GM12878 (cell line): ENCODE results near the gene TMEM114. TPM values are rescaled to one million over a fixed set of nuclear protein-coding genes. Genes with fewer than 3 reads are reported as not detected.

Source experiments
- ATAC-seq: fragments of 200-7000 bp; cut with Tn5 transposase; 3 replicates; pipeline ENCODE4 v1.9.1; 2020; ENCODE audit warnings: mild to moderate bottlenecking, moderate library complexity
- BruUV-seq: library from RNA; stranded (reverse); fragments of 400-500 nt; replicated peaks from 2 replicates; lab custom pipeline; 2021; lab: Mats Ljungman, UMichigan
- CTCF ChIA-PET: fragments of 300-600 bp; sonication (Branson Sonifier 250); formaldehyde crosslinking; extraction: SDS; loops from one replicate; lab custom pipeline; 2021; ENCODE audit warnings: inconsistent platforms; lab: Yijun Ruan, JAX
- POLR2A ChIA-PET: fragments of 350-600 bp; formaldehyde crosslinking; extraction: SDS; loops from one replicate; lab custom pipeline; 2021; ENCODE audit warnings: inconsistent platforms; lab: Charles Lee
- RAD21 ChIA-PET: fragments of 300-600 bp; sonication (Branson Sonifier 250); formaldehyde crosslinking; loops from one replicate; lab custom pipeline; 2023; ENCODE audit warnings: antibody characterized with exemption; ENCODE audit not compliant: unreplicated experiment; lab: Charles Lee
- SMC1A ChIA-PET: fragments of 300-600 bp; sonication (Branson Sonifier 250); formaldehyde crosslinking; loops from one replicate; lab custom pipeline; 2023; ENCODE audit not compliant: unreplicated experiment, uncharacterized antibody; lab: Charles Lee
- DNase-seq: peaks from one replicate; pipeline ENCODE4 v3.0.0-alpha.2; 2011; ENCODE audit warnings: low read depth, low spot score
- FAIRE-seq: peaks from 3 replicates; lab custom pipeline; 2011; peaks lifted over from hg19 to GRCh38; lab: Jason Lieb, UNC
- H2AFZ ChIP-seq: 2 replicates; pipeline ENCODE4 v1.6.0; 2011; ENCODE audit warnings: low read depth, low read length, control low read depth; ENCODE audit not compliant: control insufficient read depth
- H3K27ac ChIP-seq: 2 replicates; pipeline ENCODE4 v1.5.1; 2011; ENCODE audit warnings: control low read depth; ENCODE audit not compliant: control insufficient read depth, insufficient read depth
- H3K27me3 ChIP-seq, 2 experiments: replicated peaks in 1 of 2; 2 replicates each; pipeline versions ENCODE4 v1.6.0 to v1.6.1; 2011; ENCODE audit warnings: low read length in 1 of 2; ENCODE audit not compliant: control insufficient read depth in 2 of 2, insufficient read depth in 2 of 2
- H3K36me3 ChIP-seq, 2 experiments: 2 replicates each; pipeline ENCODE4 v1.5.1; 2011; ENCODE audit warnings: low read length in 1 of 2; ENCODE audit not compliant: control insufficient read depth in 2 of 2, insufficient read depth in 2 of 2
- H3K4me1 ChIP-seq: 2 replicates; pipeline ENCODE4 v1.6.1; 2011; ENCODE audit warnings: mild to moderate bottlenecking, low read length, moderate library complexity, mixed read lengths; ENCODE audit not compliant: control insufficient read depth, insufficient read depth
- H3K4me2 ChIP-seq: 2 replicates; pipeline ENCODE4 v1.6.0; 2011; ENCODE audit warnings: control low read depth; ENCODE audit not compliant: control insufficient read depth, insufficient read depth
- H3K4me3 ChIP-seq: fragments of 200-600 bp; sonication (generic); 2 replicates; pipeline ENCODE4 v1.5.1; 2016
- H3K79me2 ChIP-seq: 2 replicates; pipeline ENCODE4 v1.6.0; 2011; ENCODE audit warnings: low read length; ENCODE audit not compliant: control insufficient read depth, insufficient read depth
- H3K9ac ChIP-seq: 2 replicates; pipeline ENCODE4 v1.8.0; 2011; ENCODE audit warnings: low read length, control low read depth, mixed read lengths; ENCODE audit not compliant: control insufficient read depth, insufficient read depth
- H3K9me3 ChIP-seq: replicated peaks from 3 replicates; pipeline ENCODE4 v1.5.1; 2011; ENCODE audit warnings: mild to moderate bottlenecking, low read length; ENCODE audit not compliant: control insufficient read depth, insufficient read depth
- H4K20me1 ChIP-seq: 2 replicates; pipeline ENCODE4 v1.6.0; 2011; ENCODE audit not compliant: control insufficient read depth, insufficient read depth
- FOXK2 ChIP-seq: fragments of 450-650 bp; IDR thresholded peaks from 2 replicates; pipeline ENCODE4 v1.6.1; 2017; ENCODE audit warnings: mild to moderate bottlenecking, moderate library complexity
- JUND ChIP-seq: IDR thresholded peaks from 2 replicates; pipeline ENCODE4 v1.6.1; 2012; ENCODE audit warnings: low read depth, mild to moderate bottlenecking, low read length, improper control_type of control experiment, moderate library complexity
- KDM1A ChIP-seq: fragments of 200-600 bp; sonication (generic); IDR thresholded peaks from 2 replicates; pipeline ENCODE4 v1.6.1; 2016; ENCODE audit warnings: borderline replicate concordance
- MEF2B ChIP-seq: fragments of 450-650 bp; IDR thresholded peaks from 2 replicates; pipeline ENCODE4 v1.6.1; 2018; ENCODE audit warnings: mild to moderate bottlenecking, moderate library complexity; ENCODE audit not compliant: partially characterized antibody, poor library complexity, severe bottlenecking
- MYC ChIP-seq: IDR thresholded peaks from 2 replicates; pipeline ENCODE4 v1.6.1; 2011; ENCODE audit warnings: mild to moderate bottlenecking, low read length, moderate library complexity, inconsistent platforms; ENCODE audit not compliant: insufficient read depth, insufficient replicate concordance, insufficient read length, severe bottlenecking
- NFYA ChIP-seq: IDR thresholded peaks from 2 replicates; pipeline ENCODE4 v1.6.1; 2011; ENCODE audit warnings: low read depth, mild to moderate bottlenecking, low read length, improper control_type of control experiment, borderline replicate concordance
- PML ChIP-seq: IDR thresholded peaks from 2 replicates; pipeline ENCODE4 v1.6.1; 2012; ENCODE audit warnings: low read length, inconsistent platforms
- RUNX3 ChIP-seq: IDR thresholded peaks from 2 replicates; pipeline ENCODE4 v1.6.1; 2012; ENCODE audit warnings: low read length, inconsistent platforms
- SIX5 ChIP-seq: IDR thresholded peaks from 2 replicates; pipeline ENCODE4 v1.6.1; 2011; ENCODE audit warnings: mild to moderate bottlenecking, low read depth, low read length, moderate library complexity; ENCODE audit not compliant: severe bottlenecking
- TBL1XR1 ChIP-seq: IDR thresholded peaks from 2 replicates; pipeline ENCODE4 v1.6.1; 2012; ENCODE audit warnings: low read depth, low read length, improper control_type of control experiment
- ZNF217 ChIP-seq: fragments of 450-650 bp; IDR thresholded peaks from 2 replicates; pipeline ENCODE4 v1.6.1; 2017; ENCODE audit warnings: antibody characterized with exemption, mild to moderate bottlenecking
- WGBS: methylation state at CpG from one replicate; pipeline ENCODE4 v1.1.6; 2016; ENCODE audit warnings: low lambda C conversion rate; ENCODE audit not compliant: insufficient replicate concordance, insufficient coverage; ENCODE audit errors: missing lambda C conversion rate; 5-methylcytosine and 5-hydroxymethylcytosine counted together
- in situ Hi-C: fragments of 300-500 bp; cut with MboI; formaldehyde crosslinking; loops from 9 replicates; pipeline ENCODE4 v1.14.3; 2018; ENCODE audit warnings: mixed read lengths
- intact Hi-C: fragments of 100-400 bp; cut with micrococcal nuclease; formaldehyde crosslinking; loops from one replicate; pipeline ENCODE4 v1.14.2; 2022; ENCODE audit not compliant: unreplicated experiment
- polyA plus RNA-seq, 11 experiments: library from polyadenylated mRNA; depleted of rRNA in 4 of 11; unstranded in 6 of 11; stranded (reverse) in 5 of 11; fragments of >200 nt; fragmentation: Nextera tagmentation in 4 of 11; fragmentation: Illumina TruSeq in 1 of 11; extraction: Ambion mirVana in 4 of 11; extraction: Trizol in 1 of 11; gene quantifications; 1 replicate in 1 of 11; 2 replicates in 10 of 11; pipeline versions ENCODE4 v1.2.1 to v1.2.3, GENCODE V29; 2011 to 2016; ENCODE audit warnings: inconsistent platforms in 2 of 11, missing spikeins in 2 of 11, low read depth in 1 of 11
- total RNA-seq, 4 experiments: library from RNA; depleted of rRNA in 3 of 4; stranded (reverse); fragments of >200 nt in 3 of 4; fragmentation: Illumina TruSeq in 1 of 4; extraction: Trizol in 1 of 4; gene quantifications; 2 replicates each; pipeline versions ENCODE4 v1.2.1 to v1.2.3, GENCODE V29; 2013 to 2021
- TF ChIP-seq, protein P1 (sequence below): fragments of 450-650 bp; formaldehyde crosslinking; IDR thresholded peaks from 2 replicates; pipeline ENCODE4 v1.5.0; 2022; ENCODE audit warnings: mild to moderate bottlenecking, missing genetic modification characterization

Gene TMEM114
- total and polyA plus RNA-seq, 10 of the 15 experiments (the other 5 are each of a cell fraction or from before 2014, with no cell fraction given): not detected

DNA sequence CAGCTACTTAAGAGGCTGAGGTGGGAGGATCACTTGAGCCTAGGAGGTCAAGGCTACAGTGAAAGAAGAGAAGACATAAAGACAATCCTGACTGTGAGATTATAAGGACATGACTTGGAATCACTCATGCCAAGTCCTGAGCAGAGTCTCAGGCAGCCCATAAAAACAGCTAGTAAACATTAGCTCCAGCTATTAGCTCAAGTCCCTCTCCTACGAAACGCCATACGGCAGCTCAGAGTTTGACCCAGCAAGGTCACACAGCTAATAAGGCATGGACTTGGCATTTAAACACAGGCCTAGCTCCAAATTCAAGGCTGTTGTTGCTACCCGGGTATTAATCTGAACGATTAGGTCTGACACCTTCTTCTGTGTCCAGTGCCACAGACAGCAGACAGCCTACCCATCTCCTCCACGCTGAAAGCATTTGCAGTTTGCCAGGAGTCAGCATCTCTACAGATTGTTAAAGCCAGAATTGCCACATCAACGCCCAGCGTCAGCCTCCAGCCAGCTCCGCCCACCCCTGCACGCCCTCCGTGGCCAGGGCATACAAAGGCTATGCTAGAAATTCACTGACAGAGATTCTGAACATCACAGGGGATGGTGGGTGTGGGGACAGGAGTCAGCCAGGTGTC lies 9.9 kb upstream of the TMEM114 start:
- in situ Hi-C loops (no loop called here), intact Hi-C loops (no loop called here)
- H3K9me3 ChIP-seq: no peaks in the 10 kb centered on the region; the same call in 1 of the 3 replicates
- H4K20me1 ChIP-seq: no peaks in the 10 kb centered on the region
- DNase-seq: no peak
- no peaks in the 10 kb centered on the region for H3K4me1 ChIP-seq
- H3K36me3 ChIP-seq: no peaks in the 10 kb centered on the region
- ATAC-seq: no peak
- ChIA-PET CTCF (interaction anchor here (0.6 kb wide), 1 partner anchor 33 kb away, joined by 3 read pairs; no protein-coding TSS in a partner anchor), POLR2A (no interaction called here), SMC1A (interaction anchor here (1.5 kb wide), 1 partner anchor 18 kb away, joined by 4 read pairs; no protein-coding TSS in a partner anchor), RAD21 (no interaction called here)
- 34% methylated on average over 11 of the region's 11 CpGs for WGBS
- no peak overlapping the region for H2AFZ ChIP-seq
- TF ChIP-seq MEF2B: no peak
- TF ChIP-seq NFYA: no peak
- no peak for TF ChIP-seq TBL1XR1
- no peak for TF ChIP-seq ZNF217
- no peak for TF ChIP-seq SIX5
- no peak for TF ChIP-seq JUND
- no peak for TF ChIP-seq PML
- no peak for TF ChIP-seq MYC
- TF ChIP-seq, protein P1, sequence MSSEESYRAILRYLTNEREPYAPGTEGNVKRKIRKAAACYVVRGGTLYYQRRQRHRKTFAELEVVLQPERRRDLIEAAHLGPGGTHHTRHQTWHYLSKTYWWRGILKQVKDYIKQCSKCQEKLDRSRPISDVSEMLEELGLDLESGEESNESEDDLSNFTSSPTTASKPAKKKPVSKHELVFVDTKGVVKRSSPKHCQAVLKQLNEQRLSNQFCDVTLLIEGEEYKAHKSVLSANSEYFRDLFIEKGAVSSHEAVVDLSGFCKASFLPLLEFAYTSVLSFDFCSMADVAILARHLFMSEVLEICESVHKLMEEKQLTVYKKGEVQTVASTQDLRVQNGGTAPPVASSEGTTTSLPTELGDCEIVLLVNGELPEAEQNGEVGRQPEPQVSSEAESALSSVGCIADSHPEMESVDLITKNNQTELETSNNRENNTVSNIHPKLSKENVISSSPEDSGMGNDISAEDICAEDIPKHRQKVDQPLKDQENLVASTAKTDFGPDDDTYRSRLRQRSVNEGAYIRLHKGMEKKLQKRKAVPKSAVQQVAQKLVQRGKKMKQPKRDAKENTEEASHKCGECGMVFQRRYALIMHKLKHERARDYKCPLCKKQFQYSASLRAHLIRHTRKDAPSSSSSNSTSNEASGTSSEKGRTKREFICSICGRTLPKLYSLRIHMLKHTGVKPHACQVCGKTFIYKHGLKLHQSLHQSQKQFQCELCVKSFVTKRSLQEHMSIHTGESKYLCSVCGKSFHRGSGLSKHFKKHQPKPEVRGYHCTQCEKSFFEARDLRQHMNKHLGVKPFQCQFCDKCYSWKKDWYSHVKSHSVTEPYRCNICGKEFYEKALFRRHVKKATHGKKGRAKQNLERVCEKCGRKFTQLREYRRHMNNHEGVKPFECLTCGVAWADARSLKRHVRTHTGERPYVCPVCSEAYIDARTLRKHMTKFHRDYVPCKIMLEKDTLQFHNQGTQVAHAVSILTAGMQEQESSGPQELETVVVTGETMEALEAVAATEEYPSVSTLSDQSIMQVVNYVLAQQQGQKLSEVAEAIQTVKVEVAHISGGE (CRISPR knock-in tag): no peak
- TF ChIP-seq FOXK2: no peak
- TF ChIP-seq KDM1A: no peak
- TF ChIP-seq RUNX3: no peak
- no peak overlapping the region for H3K9ac ChIP-seq
- no TSS peak for BruUV-seq
- FAIRE-seq: no peak
- H3K4me3 ChIP-seq: no peak overlapping the region
- no peaks in the 10 kb centered on the region for H3K79me2 ChIP-seq
- no peak overlapping the region for H3K27ac ChIP-seq
- no peak overlapping the region for H3K4me2 ChIP-seq
- no peaks in the 10 kb centered on the region for H3K27me3 ChIP-seq
